AG09309 (cell line): ENCODE data around the gene ARHGAP10.

Experiments
- DNase-seq: peaks from one replicate; pipeline ENCODE4 v3.0.0-alpha.2; 2010; ENCODE audit warnings: low read depth
- H3K4me3 ChIP-seq: 2 replicates; pipeline ENCODE4 v1.5.1; 2011; ENCODE audit warnings: mild to moderate bottlenecking, low read depth, low read length, moderate library complexity; ENCODE audit not compliant: control insufficient read depth
- CTCF ChIP-seq: IDR thresholded peaks from 2 replicates; pipeline ENCODE4 v1.5.1; 2011; ENCODE audit warnings: mild to moderate bottlenecking, low read depth, low read length, inconsistent platforms; ENCODE audit not compliant: insufficient read depth, control insufficient read depth; ENCODE audit errors: missing control alignments

Gene ARHGAP10

DNA sequence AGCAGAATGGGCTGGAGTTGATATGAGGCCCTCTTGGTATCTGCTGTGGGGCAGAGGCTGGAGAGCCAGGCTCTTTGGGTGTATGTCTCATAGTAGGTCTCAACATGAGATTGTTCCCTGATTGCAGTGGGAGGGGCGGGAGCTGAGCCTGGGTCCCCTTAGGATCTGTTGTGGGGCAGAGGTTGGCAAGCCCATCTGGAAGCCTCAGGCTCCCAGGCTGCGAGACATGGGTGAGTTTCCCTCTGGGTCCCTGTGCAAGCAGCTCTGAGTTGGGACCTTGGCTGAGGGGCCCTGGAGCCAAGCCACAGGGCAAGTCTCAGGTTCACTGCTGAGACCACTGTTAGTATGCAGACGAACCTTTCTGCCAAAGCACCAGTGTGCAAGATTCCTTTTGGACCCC, 201.9 kb downstream of the ARHGAP10 start:
- TF ChIP-seq CTCF = no peak
- no peak overlapping the region for H3K4me3 ChIP-seq
- DNase-seq = no peak

DNA sequence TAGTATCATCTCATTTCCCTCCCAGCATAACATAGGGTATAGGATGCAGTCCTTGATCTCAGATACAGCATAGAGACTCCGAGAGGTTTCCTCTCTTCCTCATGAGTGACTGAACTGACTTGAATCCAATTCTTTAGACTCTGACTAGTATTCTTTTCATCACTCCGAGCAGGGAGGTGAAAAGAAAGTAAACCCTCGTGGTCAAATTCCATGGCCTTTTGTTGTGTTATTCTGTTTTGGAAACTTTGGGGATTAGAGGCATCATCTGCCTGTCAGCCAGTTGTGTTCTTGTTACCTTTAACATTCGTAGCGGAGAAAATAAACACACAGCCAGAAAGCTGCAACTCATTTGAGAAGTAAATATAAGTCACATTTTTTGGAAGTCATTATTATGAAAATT, 206.6 kb downstream of the ARHGAP10 start:
- no peak for DNase-seq
- no peak for TF ChIP-seq CTCF
- no peak overlapping the region for H3K4me3 ChIP-seq

GRCh38 chr4:147940171-147940570, 208.3 kb downstream of the ARHGAP10 start:
- H3K4me3 ChIP-seq = no peak overlapping the region
- no peak for DNase-seq
- TF ChIP-seq CTCF = no peak

DNA sequence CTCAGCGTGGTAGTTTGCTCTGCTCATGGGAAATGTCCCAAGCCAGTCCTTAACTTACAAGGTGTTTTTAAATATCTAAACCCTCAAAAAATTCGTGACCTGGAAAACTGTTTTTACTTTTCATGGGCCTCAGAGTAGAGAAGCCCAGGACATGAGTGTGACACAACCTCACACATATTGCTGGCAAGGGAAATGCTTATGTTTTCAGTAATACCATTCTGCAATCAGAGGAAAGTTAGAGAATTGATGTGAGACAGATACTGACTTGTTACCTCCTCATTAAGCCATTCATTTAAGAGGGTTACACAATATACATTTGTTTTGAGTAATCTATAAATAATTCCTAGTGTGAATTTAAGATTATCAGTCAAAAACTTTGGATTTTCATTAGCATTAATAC, 209.5 kb downstream of the ARHGAP10 start:
- no peak for TF ChIP-seq CTCF
- H3K4me3 ChIP-seq = no peak overlapping the region
- no peak for DNase-seq

- H3K4me3 ChIP-seq = no peak overlapping the region
- no peak for DNase-seq
- no peak for TF ChIP-seq CTCF
These were observed 210.8 kb downstream of the ARHGAP10 start for GRCh38 chr4:147942729-147943128.

DNA sequence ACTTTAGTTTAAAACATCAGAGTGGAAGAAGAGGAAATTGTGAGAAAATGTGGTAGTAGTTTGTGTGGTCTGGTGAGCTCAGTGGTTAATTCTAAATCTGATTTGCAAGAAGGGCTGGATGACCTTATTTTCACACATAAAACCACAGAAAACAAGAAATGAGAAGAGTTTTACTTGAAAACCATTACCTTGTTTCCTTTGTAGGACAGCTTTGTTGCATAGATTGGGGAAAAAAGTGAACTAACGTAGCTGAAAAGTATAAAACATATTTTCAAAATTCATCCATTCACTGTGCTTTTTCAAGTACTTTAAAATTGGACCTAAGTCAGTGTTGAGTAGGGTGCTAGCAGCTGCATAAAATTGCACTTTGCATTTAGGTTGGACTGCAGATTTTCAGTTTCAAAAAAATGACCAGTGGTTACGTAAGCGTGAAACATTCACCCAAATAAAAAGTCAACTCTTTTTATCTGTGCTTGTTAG, 211.3 kb downstream of the ARHGAP10 start:
- DNase-seq = no peak
- TF ChIP-seq CTCF = no peak

GRCh38 chr4:147944249-147944648, 212.4 kb downstream of the ARHGAP10 start:
- DNase-seq = no peak
- TF ChIP-seq CTCF = no peak
- H3K4me3 ChIP-seq = no peak overlapping the region

More for the DNA sequence above, 211.3 kb downstream of the ARHGAP10 start:
- H3K4me3 ChIP-seq = no peak overlapping the region
